ENCODE data around the gene HMGA1. TPM values are rescaled to one million over a fixed set of nuclear protein-coding genes. Genes with fewer than 3 reads are reported as not detected.
A peak's percentile ranks its signal among the peaks of the same experiment; 100 is the strongest.

HMGA1 gene
- total and polyA plus RNA-seq, 2 of the 13 experiments (the other 11 are each of a cell fraction or from before 2014, with no cell fraction given) = 117 to 145 TPM

DNA sequence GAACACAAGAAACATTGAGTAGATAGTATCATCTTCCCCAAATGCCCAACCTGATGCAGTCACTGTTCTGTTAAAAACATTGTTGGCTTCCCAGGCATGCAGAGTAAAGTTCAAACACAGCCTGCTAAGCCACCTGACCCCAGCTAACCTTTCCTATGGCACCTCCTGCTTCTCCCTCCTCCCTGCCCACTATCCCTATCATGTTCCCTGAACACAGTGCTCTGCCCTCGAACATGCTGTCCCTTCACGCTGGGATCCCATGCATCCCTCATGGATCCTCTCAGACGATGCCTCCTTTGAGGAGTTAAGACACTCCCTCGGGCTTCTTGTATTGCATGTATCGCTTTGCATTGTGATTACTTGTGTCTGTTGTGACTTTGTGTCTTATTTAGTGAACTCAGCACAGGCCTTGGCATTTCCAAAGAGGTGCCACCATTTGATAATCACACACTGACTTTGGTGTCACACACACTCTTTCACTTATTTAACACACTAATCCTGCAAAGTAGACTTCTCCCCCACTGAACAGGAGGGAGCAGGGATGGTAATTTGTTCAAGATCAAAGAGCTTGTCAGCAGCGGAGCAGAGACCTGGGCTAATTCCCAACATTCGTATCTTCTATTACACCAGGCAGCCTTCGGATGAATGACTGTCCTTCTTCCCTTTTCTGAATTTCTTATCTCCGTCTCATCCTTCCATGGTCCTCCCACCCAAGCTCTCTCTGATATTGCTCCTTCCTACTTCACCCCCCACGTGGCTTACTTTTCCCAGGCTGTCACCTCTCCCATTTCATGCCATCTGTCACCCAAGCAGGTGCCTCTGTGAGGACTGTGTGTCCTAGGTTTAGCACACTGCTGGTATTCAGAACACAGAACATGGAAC lies 40.4 kb downstream of the HMGA1 start (continued):
- TF ChIP-seq, protein P1, sequence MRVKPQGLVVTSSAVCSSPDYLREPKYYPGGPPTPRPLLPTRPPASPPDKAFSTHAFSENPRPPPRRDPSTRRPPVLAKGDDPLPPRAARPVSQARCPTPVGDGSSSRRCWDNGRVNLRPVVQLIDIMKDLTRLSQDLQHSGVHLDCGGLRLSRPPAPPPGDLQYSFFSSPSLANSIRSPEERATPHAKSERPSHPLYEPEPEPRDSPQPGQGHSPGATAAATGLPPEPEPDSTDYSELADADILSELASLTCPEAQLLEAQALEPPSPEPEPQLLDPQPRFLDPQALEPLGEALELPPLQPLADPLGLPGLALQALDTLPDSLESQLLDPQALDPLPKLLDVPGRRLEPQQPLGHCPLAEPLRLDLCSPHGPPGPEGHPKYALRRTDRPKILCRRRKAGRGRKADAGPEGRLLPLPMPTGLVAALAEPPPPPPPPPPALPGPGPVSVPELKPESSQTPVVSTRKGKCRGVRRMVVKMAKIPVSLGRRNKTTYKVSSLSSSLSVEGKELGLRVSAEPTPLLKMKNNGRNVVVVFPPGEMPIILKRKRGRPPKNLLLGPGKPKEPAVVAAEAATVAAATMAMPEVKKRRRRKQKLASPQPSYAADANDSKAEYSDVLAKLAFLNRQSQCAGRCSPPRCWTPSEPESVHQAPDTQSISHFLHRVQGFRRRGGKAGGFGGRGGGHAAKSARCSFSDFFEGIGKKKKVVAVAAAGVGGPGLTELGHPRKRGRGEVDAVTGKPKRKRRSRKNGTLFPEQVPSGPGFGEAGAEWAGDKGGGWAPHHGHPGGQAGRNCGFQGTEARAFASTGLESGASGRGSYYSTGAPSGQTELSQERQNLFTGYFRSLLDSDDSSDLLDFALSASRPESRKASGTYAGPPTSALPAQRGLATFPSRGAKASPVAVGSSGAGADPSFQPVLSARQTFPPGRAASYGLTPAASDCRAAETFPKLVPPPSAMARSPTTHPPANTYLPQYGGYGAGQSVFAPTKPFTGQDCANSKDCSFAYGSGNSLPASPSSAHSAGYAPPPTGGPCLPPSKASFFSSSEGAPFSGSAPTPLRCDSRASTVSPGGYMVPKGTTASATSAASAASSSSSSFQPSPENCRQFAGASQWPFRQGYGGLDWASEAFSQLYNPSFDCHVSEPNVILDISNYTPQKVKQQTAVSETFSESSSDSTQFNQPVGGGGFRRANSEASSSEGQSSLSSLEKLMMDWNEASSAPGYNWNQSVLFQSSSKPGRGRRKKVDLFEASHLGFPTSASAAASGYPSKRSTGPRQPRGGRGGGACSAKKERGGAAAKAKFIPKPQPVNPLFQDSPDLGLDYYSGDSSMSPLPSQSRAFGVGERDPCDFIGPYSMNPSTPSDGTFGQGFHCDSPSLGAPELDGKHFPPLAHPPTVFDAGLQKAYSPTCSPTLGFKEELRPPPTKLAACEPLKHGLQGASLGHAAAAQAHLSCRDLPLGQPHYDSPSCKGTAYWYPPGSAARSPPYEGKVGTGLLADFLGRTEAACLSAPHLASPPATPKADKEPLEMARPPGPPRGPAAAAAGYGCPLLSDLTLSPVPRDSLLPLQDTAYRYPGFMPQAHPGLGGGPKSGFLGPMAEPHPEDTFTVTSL (CRISPR knock-in tag; IDR thresholded peaks at IDR 0.05; ENCODE audit: borderline replicate concordance) = peak; percentile 52; the same call in 1 of the 2 replicates
- TF ChIP-seq ATF7 (IDR thresholded peaks at IDR 0.05) (no peak), ATF7 (CRISPR knock-in tag; IDR thresholded peaks at IDR 0.05) (no peak), KDM5A (IDR thresholded peaks at IDR 0.05; ENCODE audit: borderline replicate concordance, low read length) (no peak), YY1 (IDR thresholded peaks at IDR 0.05; ENCODE audit: insufficient read depth, insufficient replicate concordance, low read depth, low read length) (no peak), KMT2A (CRISPR knock-in tag; IDR thresholded peaks at IDR 0.05) (no peak), ZNF446 (CRISPR knock-in tag; IDR thresholded peaks at IDR 0.05) (no peak), FOXO1 (CRISPR knock-in tag; IDR thresholded peaks at IDR 0.05) (peak; percentile 59)
- TF ChIP-seq, protein P2, sequence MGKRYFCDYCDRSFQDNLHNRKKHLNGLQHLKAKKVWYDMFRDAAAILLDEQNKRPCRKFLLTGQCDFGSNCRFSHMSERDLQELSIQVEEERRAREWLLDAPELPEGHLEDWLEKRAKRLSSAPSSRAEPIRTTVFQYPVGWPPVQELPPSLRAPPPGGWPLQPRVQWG (CRISPR knock-in tag; IDR thresholded peaks at IDR 0.05; ENCODE audit: borderline replicate concordance, low read depth) = no peak
- TF ChIP-seq, protein P3, sequence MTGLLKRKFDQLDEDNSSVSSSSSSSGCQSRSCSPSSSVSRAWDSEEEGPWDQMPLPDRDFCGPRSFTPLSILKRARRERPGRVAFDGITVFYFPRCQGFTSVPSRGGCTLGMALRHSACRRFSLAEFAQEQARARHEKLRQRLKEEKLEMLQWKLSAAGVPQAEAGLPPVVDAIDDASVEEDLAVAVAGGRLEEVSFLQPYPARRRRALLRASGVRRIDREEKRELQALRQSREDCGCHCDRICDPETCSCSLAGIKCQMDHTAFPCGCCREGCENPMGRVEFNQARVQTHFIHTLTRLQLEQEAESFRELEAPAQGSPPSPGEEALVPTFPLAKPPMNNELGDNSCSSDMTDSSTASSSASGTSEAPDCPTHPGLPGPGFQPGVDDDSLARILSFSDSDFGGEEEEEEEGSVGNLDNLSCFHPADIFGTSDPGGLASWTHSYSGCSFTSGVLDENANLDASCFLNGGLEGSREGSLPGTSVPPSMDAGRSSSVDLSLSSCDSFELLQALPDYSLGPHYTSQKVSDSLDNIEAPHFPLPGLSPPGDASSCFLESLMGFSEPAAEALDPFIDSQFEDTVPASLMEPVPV (CRISPR knock-in tag; IDR thresholded peaks at IDR 0.05) = no peak
- TF ChIP-seq, protein P4, sequence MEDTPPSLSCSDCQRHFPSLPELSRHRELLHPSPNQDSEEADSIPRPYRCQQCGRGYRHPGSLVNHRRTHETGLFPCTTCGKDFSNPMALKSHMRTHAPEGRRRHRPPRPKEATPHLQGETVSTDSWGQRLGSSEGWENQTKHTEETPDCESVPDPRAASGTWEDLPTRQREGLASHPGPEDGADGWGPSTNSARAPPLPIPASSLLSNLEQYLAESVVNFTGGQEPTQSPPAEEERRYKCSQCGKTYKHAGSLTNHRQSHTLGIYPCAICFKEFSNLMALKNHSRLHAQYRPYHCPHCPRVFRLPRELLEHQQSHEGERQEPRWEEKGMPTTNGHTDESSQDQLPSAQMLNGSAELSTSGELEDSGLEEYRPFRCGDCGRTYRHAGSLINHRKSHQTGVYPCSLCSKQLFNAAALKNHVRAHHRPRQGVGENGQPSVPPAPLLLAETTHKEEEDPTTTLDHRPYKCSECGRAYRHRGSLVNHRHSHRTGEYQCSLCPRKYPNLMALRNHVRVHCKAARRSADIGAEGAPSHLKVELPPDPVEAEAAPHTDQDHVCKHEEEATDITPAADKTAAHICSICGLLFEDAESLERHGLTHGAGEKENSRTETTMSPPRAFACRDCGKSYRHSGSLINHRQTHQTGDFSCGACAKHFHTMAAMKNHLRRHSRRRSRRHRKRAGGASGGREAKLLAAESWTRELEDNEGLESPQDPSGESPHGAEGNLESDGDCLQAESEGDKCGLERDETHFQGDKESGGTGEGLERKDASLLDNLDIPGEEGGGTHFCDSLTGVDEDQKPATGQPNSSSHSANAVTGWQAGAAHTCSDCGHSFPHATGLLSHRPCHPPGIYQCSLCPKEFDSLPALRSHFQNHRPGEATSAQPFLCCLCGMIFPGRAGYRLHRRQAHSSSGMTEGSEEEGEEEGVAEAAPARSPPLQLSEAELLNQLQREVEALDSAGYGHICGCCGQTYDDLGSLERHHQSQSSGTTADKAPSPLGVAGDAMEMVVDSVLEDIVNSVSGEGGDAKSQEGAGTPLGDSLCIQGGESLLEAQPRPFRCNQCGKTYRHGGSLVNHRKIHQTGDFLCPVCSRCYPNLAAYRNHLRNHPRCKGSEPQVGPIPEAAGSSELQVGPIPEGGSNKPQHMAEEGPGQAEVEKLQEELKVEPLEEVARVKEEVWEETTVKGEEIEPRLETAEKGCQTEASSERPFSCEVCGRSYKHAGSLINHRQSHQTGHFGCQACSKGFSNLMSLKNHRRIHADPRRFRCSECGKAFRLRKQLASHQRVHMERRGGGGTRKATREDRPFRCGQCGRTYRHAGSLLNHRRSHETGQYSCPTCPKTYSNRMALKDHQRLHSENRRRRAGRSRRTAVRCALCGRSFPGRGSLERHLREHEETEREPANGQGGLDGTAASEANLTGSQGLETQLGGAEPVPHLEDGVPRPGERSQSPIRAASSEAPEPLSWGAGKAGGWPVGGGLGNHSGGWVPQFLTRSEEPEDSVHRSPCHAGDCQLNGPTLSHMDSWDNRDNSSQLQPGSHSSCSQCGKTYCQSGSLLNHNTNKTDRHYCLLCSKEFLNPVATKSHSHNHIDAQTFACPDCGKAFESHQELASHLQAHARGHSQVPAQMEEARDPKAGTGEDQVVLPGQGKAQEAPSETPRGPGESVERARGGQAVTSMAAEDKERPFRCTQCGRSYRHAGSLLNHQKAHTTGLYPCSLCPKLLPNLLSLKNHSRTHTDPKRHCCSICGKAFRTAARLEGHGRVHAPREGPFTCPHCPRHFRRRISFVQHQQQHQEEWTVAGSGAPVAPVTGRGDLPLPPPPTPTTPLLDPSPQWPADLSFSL (CRISPR knock-in tag; IDR thresholded peaks at IDR 0.05) = no peak; the same call in 1 of the 2 replicates
- TF ChIP-seq, protein P5, sequence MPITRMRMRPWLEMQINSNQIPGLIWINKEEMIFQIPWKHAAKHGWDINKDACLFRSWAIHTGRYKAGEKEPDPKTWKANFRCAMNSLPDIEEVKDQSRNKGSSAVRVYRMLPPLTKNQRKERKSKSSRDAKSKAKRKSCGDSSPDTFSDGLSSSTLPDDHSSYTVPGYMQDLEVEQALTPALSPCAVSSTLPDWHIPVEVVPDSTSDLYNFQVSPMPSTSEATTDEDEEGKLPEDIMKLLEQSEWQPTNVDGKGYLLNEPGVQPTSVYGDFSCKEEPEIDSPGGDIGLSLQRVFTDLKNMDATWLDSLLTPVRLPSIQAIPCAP (CRISPR knock-in tag; IDR thresholded peaks at IDR 0.05; ENCODE audit: low read depth) = no peak

All from HepG2 (cell line).